Stimulated activated CD4-positive, alpha-beta T cell treated with anti-CD3 and anti-CD28 coated beads, Interleukin-1b, Interleukin-23, amount 100 ng/mL, for 24 hours (primary cell): ENCODE measurements around the gene OSTN.

Experiments used
- DNase-seq, 4 experiments: peaks; one replicate each; pipeline ENCODE4 v3.0.0-alpha.2; 2020; ENCODE audit warnings: low read depth in 4 of 4, low spot score in 1 of 4

Gene OSTN

DNA sequence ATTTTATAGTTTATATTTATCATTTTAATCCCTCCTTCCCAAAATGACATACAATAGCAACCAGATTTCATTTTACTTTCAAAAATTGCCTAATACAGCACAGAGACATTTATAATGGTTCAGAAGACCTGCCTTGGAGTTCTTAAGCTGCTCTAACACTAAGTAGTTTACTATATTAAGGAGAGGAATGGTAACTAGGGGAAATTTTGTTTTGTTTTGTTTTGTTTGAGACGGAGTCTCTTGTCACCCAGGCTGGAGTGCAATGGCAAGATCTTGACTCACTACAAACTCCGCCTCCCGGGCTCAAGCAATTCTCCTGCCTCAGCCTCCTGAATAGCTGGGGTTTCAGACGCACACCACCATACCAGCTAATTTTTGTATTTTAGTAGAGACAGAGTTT is 107.4 kb downstream of the OSTN start:
- DNase-seq, result no peak

- DNase-seq, result no peak
These were observed 108.3 kb downstream of the OSTN start for GRCh38 chr3:191307341-191307740.

DNA sequence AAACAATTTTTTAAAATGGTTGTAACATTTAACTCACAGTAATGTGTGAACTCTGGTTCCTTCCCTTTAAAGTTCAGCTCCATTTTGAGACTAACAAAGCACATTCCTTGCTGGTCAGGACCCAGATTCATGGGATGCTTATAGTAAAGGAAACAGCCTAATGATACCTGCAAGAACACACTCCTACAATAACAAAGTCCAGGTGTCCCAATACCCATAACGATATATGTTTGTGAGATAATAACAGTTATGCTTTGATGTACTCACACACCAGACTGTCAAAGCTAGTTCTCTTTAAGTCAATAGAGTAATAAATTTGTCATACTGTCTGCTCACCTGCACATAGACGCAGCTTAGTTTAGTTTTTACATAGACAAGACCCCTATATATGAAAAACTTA is 114.3 kb downstream of the OSTN start:
- DNase-seq, result no peak

- no peak for DNase-seq
These were observed 115.2 kb downstream of the OSTN start for GRCh38 chr3:191314109-191314728.
